HepG2 (cell line): ENCODE measurements around the gene AGBL3. TPM values are rescaled to one million over a fixed set of nuclear protein-coding genes. Genes with fewer than 3 reads are reported as not detected.

Experiments
- ATAC-seq: fragments of 200-7000 bp; cut with Tn5 transposase; 3 replicates; pipeline ENCODE4 v1.9.1; 2020; ENCODE audit warnings: mild to moderate bottlenecking, moderate library complexity
- BruUV-seq: library from RNA; stranded (reverse); fragments of 400-500 nt; replicated peaks from 2 replicates; lab custom pipeline; 2021; lab: Mats Ljungman, UMichigan
- CTCF ChIA-PET: fragments of 300-600 bp; formaldehyde crosslinking; extraction: SDS; loops from one replicate; lab custom pipeline; 2021; ENCODE audit warnings: low total read pairs, inconsistent platforms, low intra/inter-chr PET ratio; lab: Yijun Ruan, JAX
- POLR2A ChIA-PET: fragments of 350-600 bp; sonication (Branson Sonifier 250); formaldehyde crosslinking; loops from one replicate; lab custom pipeline; 2020; ENCODE audit warnings: antibody characterized with exemption, inconsistent platforms; lab: Yijun Ruan, JAX
- DNase-seq: peaks from one replicate; pipeline ENCODE4 v3.0.0-alpha.2; 2015; ENCODE audit warnings: low spot score
- FAIRE-seq: peaks from 3 replicates; lab custom pipeline; 2011; peaks lifted over from hg19 to GRCh38; lab: Jason Lieb, UNC
- H2AFZ ChIP-seq: one replicate; pipeline ENCODE4 v1.6.1; 2011; ENCODE audit warnings: low read length, inconsistent platforms
- H3K27ac ChIP-seq: fragments of 300-600 bp; 3 replicates; pipeline ENCODE4 v1.8.0; 2011; ENCODE audit warnings: mixed run types, mild to moderate bottlenecking, mixed read lengths, low read length, inconsistent platforms; ENCODE audit not compliant: insufficient read depth; ENCODE audit errors: extremely low read length
- H3K27me3 ChIP-seq, 2 experiments: fragments of 200-600 bp in 1 of 2; 2 replicates in 1 of 2; 3 replicates in 1 of 2; pipeline versions ENCODE4 v1.6.0 to v1.8.0; 2011; ENCODE audit warnings: low read length in 2 of 2, mild to moderate bottlenecking in 2 of 2, moderate library complexity in 2 of 2, inconsistent platforms in 1 of 2; ENCODE audit not compliant: insufficient read depth in 2 of 2, control insufficient read depth in 1 of 2
- H3K36me3 ChIP-seq, 2 experiments: fragments of 200-600 bp in 1 of 2; replicated peaks in 1 of 2; 2 replicates in 1 of 2; 3 replicates in 1 of 2; pipeline versions ENCODE4 v1.5.1 to v1.8.0; 2011; ENCODE audit warnings: low read length in 2 of 2, inconsistent platforms in 1 of 2; ENCODE audit not compliant: insufficient read depth in 2 of 2, control insufficient read depth in 1 of 2
- H3K4me1 ChIP-seq: 2 replicates; pipeline ENCODE4 v1.5.1; 2012; ENCODE audit warnings: low read length, inconsistent platforms; ENCODE audit not compliant: insufficient read depth
- H3K4me2 ChIP-seq: 2 replicates; pipeline ENCODE4 v1.6.0; 2011; ENCODE audit warnings: low read depth, low read length, inconsistent platforms
- H3K4me3 ChIP-seq, 3 experiments: fragments of 200-600 bp in 1 of 3; sonication (generic), shearing (Covaris generic) in 1 of 3; replicated peaks in 1 of 3; 2 replicates each; pipeline ENCODE4 v1.5.1; 2011 to 2016; ENCODE audit warnings: low read length in 3 of 3, inconsistent platforms in 2 of 3, low read depth in 2 of 3, mild to moderate bottlenecking in 2 of 3, control low read depth in 1 of 3, mixed read lengths in 1 of 3; ENCODE audit not compliant: insufficient read depth in 1 of 3
- H3K79me2 ChIP-seq: one replicate; pipeline ENCODE4 v1.6.1; 2011; ENCODE audit warnings: low read length, inconsistent platforms; ENCODE audit not compliant: insufficient read depth
- H3K9ac ChIP-seq: 2 replicates; pipeline ENCODE4 v1.6.0; 2011; ENCODE audit warnings: mild to moderate bottlenecking, low read depth, low read length, inconsistent platforms; ENCODE audit not compliant: insufficient read depth
- H3K9me3 ChIP-seq: 2 replicates; pipeline ENCODE4 v1.5.1; 2012; ENCODE audit warnings: mild to moderate bottlenecking, low read length
- H4K20me1 ChIP-seq: 2 replicates; pipeline ENCODE4 v1.6.0; 2011; ENCODE audit warnings: inconsistent platforms, mild to moderate bottlenecking, low read length, moderate library complexity; ENCODE audit not compliant: insufficient read depth
- CSRNP1 ChIP-seq: sonication (generic); formaldehyde crosslinking; IDR thresholded peaks from 2 replicates; pipeline ENCODE4 v1.8.1; 2023; ENCODE audit warnings: mild to moderate bottlenecking, missing genetic modification reagents
- DR1 ChIP-seq: sonication (generic); formaldehyde crosslinking; IDR thresholded peaks from 2 replicates; pipeline ENCODE4 v1.8.0; 2021; ENCODE audit warnings: mild to moderate bottlenecking, missing genetic modification reagents, inconsistent platforms
- GATAD1 ChIP-seq: IDR thresholded peaks from 2 replicates; pipeline ENCODE4 v1.6.1; 2016; ENCODE audit warnings: missing genetic modification reagents, missing compliant biosample characterization
- GZF1 ChIP-seq: sonication (generic); formaldehyde crosslinking; IDR thresholded peaks from 2 replicates; pipeline ENCODE4 v1.5.1; 2020; ENCODE audit warnings: mild to moderate bottlenecking, missing genetic modification reagents
- NR2F1 ChIP-seq, 2 experiments: fragments of 450-650 bp in 1 of 2; formaldehyde crosslinking in 1 of 2; IDR thresholded peaks; 2 replicates each; pipeline versions ENCODE4 v1.5.0 to v1.6.1; 2016 to 2020; ENCODE audit warnings: mild to moderate bottlenecking in 1 of 2, missing compliant biosample characterization in 1 of 2, missing genetic modification reagents in 1 of 2, moderate library complexity in 1 of 2
- SP2 ChIP-seq: sonication (generic); formaldehyde crosslinking; IDR thresholded peaks from 2 replicates; pipeline ENCODE4 v1.5.1; 2020; ENCODE audit warnings: mild to moderate bottlenecking, missing genetic modification reagents
- SP4 ChIP-seq: sonication (generic); formaldehyde crosslinking; IDR thresholded peaks from 2 replicates; pipeline ENCODE4 v1.8.1; 2023; ENCODE audit warnings: mild to moderate bottlenecking, missing genetic modification reagents
- ZBTB10 ChIP-seq: sonication (generic); formaldehyde crosslinking; IDR thresholded peaks from 2 replicates; pipeline ENCODE4 v1.4.0; 2020; ENCODE audit warnings: missing genetic modification reagents, borderline replicate concordance
- ZFP36L2 ChIP-seq: sonication (generic); formaldehyde crosslinking; IDR thresholded peaks from 2 replicates; pipeline ENCODE4 v1.4.0; 2020; ENCODE audit warnings: missing genetic modification reagents
- ZFP91 ChIP-seq: sonication (generic); formaldehyde crosslinking; IDR thresholded peaks from 2 replicates; pipeline ENCODE4 v1.9.0; 2022; ENCODE audit warnings: missing genetic modification reagents, mild to moderate bottlenecking, borderline replicate concordance
- ZNF576 ChIP-seq: sonication (generic); formaldehyde crosslinking; IDR thresholded peaks from 2 replicates; pipeline ENCODE4 v1.4.0; 2020; ENCODE audit warnings: mild to moderate bottlenecking, missing genetic modification reagents
- ZSCAN9 ChIP-seq: IDR thresholded peaks from 2 replicates; pipeline ENCODE4 v1.6.1; 2016; ENCODE audit warnings: borderline replicate concordance
- WGBS: methylation state at CpG from one replicate; pipeline ENCODE4 v1.1.6; 2017; ENCODE audit warnings: low lambda C conversion rate; 5-methylcytosine and 5-hydroxymethylcytosine counted together
- in situ Hi-C: cut with HindIII; loops from 2 replicates; pipeline ENCODE4 v1.10.0; 2017; ENCODE audit warnings: low pct_unique_long_range_greater_than_20kb; ENCODE audit not compliant: extremely low pct_ligation_motif_present
- intact Hi-C: fragments of 100-400 bp; cut with micrococcal nuclease; formaldehyde crosslinking; loops from one replicate; pipeline ENCODE4 v1.10.0; 2022; ENCODE audit not compliant: unreplicated experiment
- polyA plus RNA-seq, 8 experiments: library from polyadenylated mRNA; depleted of rRNA in 3 of 8; stranded (reverse) in 7 of 8; unstranded in 1 of 8; fragments of >200 nt; fragmentation: Illumina TruSeq in 4 of 8; extraction: Trizol in 4 of 8; gene quantifications; 2 replicates each; pipeline versions ENCODE4 v1.2.1 to v1.2.3, GENCODE V29; 2011 to 2016; ENCODE audit warnings: low read depth in 4 of 8, missing spikeins in 1 of 8, mixed read lengths in 1 of 8; ENCODE audit not compliant: insufficient read depth in 1 of 8
- total RNA-seq, 5 experiments: library from RNA; depleted of rRNA; stranded (reverse); fragments of >200 nt; fragmentation: Illumina TruSeq; extraction: Trizol; gene quantifications; 2 replicates each; pipeline ENCODE4 v1.2.3, GENCODE V29; 2016; ENCODE audit warnings: low read depth in 1 of 5
- TF ChIP-seq, protein P1 (sequence below): sonication (generic); formaldehyde crosslinking; conservative IDR thresholded peaks from 2 replicates; pipeline ENCODE4 v1.8.0; 2022; ENCODE audit warnings: low read depth, missing genetic modification reagents
- TF ChIP-seq, protein P2 (sequence below): sonication (generic); formaldehyde crosslinking; IDR thresholded peaks from 2 replicates; pipeline ENCODE4 v1.4.0; 2020; ENCODE audit warnings: missing genetic modification reagents, borderline replicate concordance

The AGBL3 gene
- total and polyA plus RNA-seq, 2 of the 13 experiments (the other 11 are each of a cell fraction or from before 2014, with no cell fraction given) = 2.2 to 7.2 TPM

DNA sequence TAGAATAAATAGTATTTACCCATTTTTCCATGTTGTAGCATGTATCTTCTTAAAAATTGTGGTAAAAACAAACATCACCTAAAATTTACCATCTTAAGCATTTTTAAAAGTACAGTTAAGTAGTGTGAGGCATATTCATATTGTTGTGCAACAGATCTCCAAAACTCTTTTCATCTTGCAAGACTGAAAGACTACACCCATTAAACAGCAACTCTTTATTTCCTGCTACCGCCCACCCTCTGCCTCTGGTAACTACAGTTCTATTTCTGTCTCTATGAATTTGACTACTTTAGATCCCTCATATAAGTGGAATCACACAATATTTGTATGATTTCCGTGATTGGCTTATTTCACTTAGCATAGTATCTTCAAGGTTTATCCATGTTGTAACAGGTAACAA lies 40.0 kb upstream of the AGBL3 start:
- H3K9ac ChIP-seq = no peak overlapping the region
- no peaks in the 10 kb centered on the region for H3K27me3 ChIP-seq
- H3K36me3 ChIP-seq = peaks cover 11 to 57% of the 10 kb centered on the region in 2 experiments
- no peaks in the 10 kb centered on the region for H3K79me2 ChIP-seq
- POLR2A ChIA-PET = no interaction called here
- BruUV-seq = no TSS peak
- FAIRE-seq (no peak), ATAC-seq (no peak), DNase-seq (no peak)
- H2AFZ ChIP-seq = no peak overlapping the region
- CTCF ChIA-PET = no interaction called here
- H3K9me3 ChIP-seq = no peaks in the 10 kb centered on the region
- H3K4me3 ChIP-seq = no peak overlapping the region
- H3K4me1 ChIP-seq = peaks cover 43% of the 10 kb centered on the region
- intact Hi-C loops (loop anchor here (10.0 kb wide), 1 partner anchor 221 kb away; no protein-coding TSS in a partner anchor), in situ Hi-C loops (no loop called here)
- H4K20me1 ChIP-seq = no peaks in the 10 kb centered on the region
- WGBS = 98% methylated on average over 2 of the region's 2 CpGs
- no peak overlapping the region for H3K4me2 ChIP-seq
- H3K27ac ChIP-seq = no peak overlapping the region
- TF ChIP-seq, protein P1, sequence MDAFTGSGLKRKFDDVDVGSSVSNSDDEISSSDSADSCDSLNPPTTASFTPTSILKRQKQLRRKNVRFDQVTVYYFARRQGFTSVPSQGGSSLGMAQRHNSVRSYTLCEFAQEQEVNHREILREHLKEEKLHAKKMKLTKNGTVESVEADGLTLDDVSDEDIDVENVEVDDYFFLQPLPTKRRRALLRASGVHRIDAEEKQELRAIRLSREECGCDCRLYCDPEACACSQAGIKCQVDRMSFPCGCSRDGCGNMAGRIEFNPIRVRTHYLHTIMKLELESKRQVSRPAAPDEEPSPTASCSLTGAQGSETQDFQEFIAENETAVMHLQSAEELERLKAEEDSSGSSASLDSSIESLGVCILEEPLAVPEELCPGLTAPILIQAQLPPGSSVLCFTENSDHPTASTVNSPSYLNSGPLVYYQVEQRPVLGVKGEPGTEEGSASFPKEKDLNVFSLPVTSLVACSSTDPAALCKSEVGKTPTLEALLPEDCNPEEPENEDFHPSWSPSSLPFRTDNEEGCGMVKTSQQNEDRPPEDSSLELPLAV (CRISPR knock-in tag) = no peak
- TF ChIP-seq ZFP91 (no peak), GATAD1 (CRISPR knock-in tag) (no peak), ZNF576 (no peak), DR1 (CRISPR knock-in tag) (no peak), GZF1 (CRISPR knock-in tag) (no peak), SP2 (CRISPR knock-in tag) (no peak), ZSCAN9 (CRISPR knock-in tag) (no peak), ZFP36L2 (CRISPR knock-in tag) (no peak), CSRNP1 (no peak), SP4 (no peak), ZBTB10 (no peak), NR2F1 (CRISPR knock-in tag; IDR thresholded peaks at IDR 0.05) (no peak)
- TF ChIP-seq, protein P2, sequence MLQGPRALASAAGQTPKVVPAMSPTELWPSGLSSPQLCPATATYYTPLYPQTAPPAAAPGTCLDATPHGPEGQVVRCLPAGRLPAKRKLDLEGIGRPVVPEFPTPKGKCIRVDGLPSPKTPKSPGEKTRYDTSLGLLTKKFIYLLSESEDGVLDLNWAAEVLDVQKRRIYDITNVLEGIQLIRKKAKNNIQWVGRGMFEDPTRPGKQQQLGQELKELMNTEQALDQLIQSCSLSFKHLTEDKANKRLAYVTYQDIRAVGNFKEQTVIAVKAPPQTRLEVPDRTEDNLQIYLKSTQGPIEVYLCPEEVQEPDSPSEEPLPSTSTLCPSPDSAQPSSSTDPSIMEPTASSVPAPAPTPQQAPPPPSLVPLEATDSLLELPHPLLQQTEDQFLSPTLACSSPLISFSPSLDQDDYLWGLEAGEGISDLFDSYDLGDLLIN (CRISPR knock-in tag) = no peak
